ENCODE measurements around the gene TPT1.

DNA sequence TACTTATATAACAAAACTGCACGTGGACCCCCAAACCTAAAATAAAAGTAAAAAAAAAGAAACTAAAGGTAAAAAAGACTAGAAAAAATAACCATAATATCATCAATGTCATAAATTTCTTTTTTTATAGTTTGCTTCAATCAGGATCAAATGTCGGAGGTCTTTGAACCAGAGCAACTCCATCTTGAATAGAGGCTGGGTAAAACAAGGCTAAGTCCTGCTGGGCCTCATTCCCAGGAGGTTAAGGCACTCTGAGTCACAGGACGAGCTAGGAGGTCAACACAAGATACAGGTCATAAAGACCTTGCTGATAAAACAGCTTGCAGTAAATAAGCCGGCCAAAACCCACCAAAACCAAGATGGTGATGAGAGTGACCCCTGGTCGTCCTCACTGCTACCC, 24.0 kb downstream of the TPT1 start:
- TF ChIP-seq, protein P1, sequence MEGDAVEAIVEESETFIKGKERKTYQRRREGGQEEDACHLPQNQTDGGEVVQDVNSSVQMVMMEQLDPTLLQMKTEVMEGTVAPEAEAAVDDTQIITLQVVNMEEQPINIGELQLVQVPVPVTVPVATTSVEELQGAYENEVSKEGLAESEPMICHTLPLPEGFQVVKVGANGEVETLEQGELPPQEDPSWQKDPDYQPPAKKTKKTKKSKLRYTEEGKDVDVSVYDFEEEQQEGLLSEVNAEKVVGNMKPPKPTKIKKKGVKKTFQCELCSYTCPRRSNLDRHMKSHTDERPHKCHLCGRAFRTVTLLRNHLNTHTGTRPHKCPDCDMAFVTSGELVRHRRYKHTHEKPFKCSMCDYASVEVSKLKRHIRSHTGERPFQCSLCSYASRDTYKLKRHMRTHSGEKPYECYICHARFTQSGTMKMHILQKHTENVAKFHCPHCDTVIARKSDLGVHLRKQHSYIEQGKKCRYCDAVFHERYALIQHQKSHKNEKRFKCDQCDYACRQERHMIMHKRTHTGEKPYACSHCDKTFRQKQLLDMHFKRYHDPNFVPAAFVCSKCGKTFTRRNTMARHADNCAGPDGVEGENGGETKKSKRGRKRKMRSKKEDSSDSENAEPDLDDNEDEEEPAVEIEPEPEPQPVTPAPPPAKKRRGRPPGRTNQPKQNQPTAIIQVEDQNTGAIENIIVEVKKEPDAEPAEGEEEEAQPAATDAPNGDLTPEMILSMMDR (IDR thresholded peaks at IDR 0.05): no peak
- no peak for TF ChIP-seq POLR2A (IDR thresholded peaks at IDR 0.05)

All from testis (tissue), 2 donors.